ENCODE results near the gene RNF225.
A peak's percentile ranks its signal among the peaks of the same experiment; 100 is the strongest.
"Not testable (repeated sequence)": the region's sequence is repeated elsewhere in the genome, so short reads cannot be mapped to it uniquely, and the experiment has no call there.

Gene RNF225

GRCh38 chr19:58395220-58395978 lies at the start of gene RNF225:
RNF225 (plus strand) TSS chr19:58395656; CDS start chr19:58396090, 434 bp downstream.
- peak; percentile 63 for DNase-seq

GRCh38 chr19:58346961-58347929 lies 48.2 kb upstream of the RNF225 start:
- DNase-seq = peak; percentile 79

- DNase-seq = not testable (repeated sequence)
These were observed 47.4 kb upstream of the RNF225 start for GRCh38 chr19:58348080-58348479.

- DNase-seq = no peak
These were observed 45.9 kb upstream of the RNF225 start for GRCh38 chr19:58349590-58349989.

GRCh38 chr19:58350001-58350861 lies 45.2 kb upstream of the RNF225 start:
- DNase-seq = no peak

- no peak for DNase-seq
These were observed 44.4 kb upstream of the RNF225 start for GRCh38 chr19:58350871-58351557.

GRCh38 chr19:58351558-58351878 lies 43.9 kb upstream of the RNF225 start:
- no peak for DNase-seq

- no peak for DNase-seq
These were observed 43.3 kb upstream of the RNF225 start for GRCh38 chr19:58351990-58352755.

GRCh38 chr19:58352760-58353671 lies 42.4 kb upstream of the RNF225 start, which contains the start of gene A1BG:
A1BG (minus strand) TSS chr19:58353492; CDS start chr19:58353437, 55 bp downstream.
- no peak for DNase-seq

GRCh38 chr19:58353717-58354477 lies 41.6 kb upstream of the RNF225 start:
- no peak for DNase-seq

GRCh38 chr19:58354478-58355030 lies 40.9 kb upstream of the RNF225 start:
- no peak for DNase-seq

- no peak for DNase-seq
These were observed 40.1 kb upstream of the RNF225 start for GRCh38 chr19:58355215-58355796.

- peak; percentile 45 for DNase-seq
These were observed 39.3 kb upstream of the RNF225 start for GRCh38 chr19:58355908-58356765.

- DNase-seq = no peak
These were observed 38.5 kb upstream of the RNF225 start for GRCh38 chr19:58356766-58357480.

GRCh38 chr19:58357481-58358145 lies 37.8 kb upstream of the RNF225 start:
- no peak for DNase-seq

GRCh38 chr19:58361900-58362271 lies 33.6 kb upstream of the RNF225 start:
- peak; percentile 76 for DNase-seq
